Hepatocyte (in vitro differentiated cells): ENCODE results near the gene FBXO42.

Experiments used
- EZH2 ChIP-seq: fragments of 200-600 bp; sonication (generic); IDR thresholded peaks from 2 replicates; pipeline ENCODE4 v1.6.1; 2016; ENCODE audit warnings: antibody characterized with exemption, mild to moderate bottlenecking, borderline replicate concordance
- EZH2phosphoT487 ChIP-seq: fragments of 200-600 bp; sonication (generic); IDR thresholded peaks from one replicate; pipeline ENCODE4 v1.6.1; 2018; ENCODE audit warnings: antibody characterized with exemption, mild to moderate bottlenecking, low read depth, moderate library complexity; ENCODE audit not compliant: unreplicated experiment, severe bottlenecking
- TF ChIP-seq, protein P1 (sequence below): fragments of 200-600 bp; sonication (generic); IDR thresholded peaks from 2 replicates; pipeline ENCODE4 v1.5.1; 2016; ENCODE audit warnings: antibody characterized with exemption, mild to moderate bottlenecking; ENCODE audit not compliant: poor library complexity

DNA sequence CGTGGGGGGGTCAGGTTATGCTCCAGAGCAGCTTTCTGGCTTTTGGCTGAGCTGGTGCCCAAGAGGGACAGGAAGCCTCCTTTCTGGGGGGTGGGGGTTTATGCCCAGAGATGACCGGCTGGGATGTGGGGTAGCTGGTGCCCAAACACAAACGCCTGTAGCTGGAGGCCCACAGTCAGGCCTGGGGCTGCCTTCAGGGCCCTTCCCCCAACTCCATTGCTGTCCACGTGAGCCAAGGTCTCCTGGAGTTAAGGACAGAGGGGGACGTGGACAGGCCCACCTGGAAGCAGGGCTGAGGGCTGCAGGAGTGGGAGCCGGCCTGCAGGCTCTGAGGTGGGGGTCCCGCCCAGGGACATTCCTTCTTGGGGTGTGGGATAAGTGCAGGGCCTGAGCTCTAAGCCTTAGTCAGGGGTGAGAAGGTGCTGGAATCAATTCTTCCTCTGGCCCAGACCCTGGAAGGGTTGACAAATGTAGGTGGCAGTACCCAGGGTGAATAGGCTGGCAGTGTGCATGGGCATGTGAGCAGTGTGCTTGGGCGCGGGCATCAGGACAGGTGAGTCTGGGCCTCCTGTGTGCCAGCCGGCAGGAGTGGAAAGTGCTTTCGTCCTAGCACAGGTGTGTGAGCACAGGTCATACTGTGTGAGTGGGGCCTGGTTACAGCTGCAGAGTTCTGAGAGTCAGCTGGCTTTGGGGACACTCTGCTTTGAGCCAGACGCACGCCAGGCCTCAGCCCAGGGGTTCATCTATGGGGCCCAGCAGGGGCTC is 122.1 kb downstream of the FBXO42 start:
- TF ChIP-seq, protein P1, sequence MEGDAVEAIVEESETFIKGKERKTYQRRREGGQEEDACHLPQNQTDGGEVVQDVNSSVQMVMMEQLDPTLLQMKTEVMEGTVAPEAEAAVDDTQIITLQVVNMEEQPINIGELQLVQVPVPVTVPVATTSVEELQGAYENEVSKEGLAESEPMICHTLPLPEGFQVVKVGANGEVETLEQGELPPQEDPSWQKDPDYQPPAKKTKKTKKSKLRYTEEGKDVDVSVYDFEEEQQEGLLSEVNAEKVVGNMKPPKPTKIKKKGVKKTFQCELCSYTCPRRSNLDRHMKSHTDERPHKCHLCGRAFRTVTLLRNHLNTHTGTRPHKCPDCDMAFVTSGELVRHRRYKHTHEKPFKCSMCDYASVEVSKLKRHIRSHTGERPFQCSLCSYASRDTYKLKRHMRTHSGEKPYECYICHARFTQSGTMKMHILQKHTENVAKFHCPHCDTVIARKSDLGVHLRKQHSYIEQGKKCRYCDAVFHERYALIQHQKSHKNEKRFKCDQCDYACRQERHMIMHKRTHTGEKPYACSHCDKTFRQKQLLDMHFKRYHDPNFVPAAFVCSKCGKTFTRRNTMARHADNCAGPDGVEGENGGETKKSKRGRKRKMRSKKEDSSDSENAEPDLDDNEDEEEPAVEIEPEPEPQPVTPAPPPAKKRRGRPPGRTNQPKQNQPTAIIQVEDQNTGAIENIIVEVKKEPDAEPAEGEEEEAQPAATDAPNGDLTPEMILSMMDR: no peak
- TF ChIP-seq EZH2 (no peak), EZH2phosphoT487 (no peak)
